Stimulated activated CD8-positive, alpha-beta memory T cell treated with anti-CD3 and anti-CD28 coated beads, Interleukin-12 subunit alpha, Interleukin-12 subunit beta, amount 100 ng/mL, for 1 hour (primary cell): ENCODE results near the gene SORCS2.
"Not testable (repeated sequence)": the region's sequence is repeated elsewhere in the genome, so short reads cannot be mapped to it uniquely, and the experiment has no call there.

ENCODE experiments used
- DNase-seq: peaks from one replicate; pipeline ENCODE4 v3.0.0-alpha.2; 2020; ENCODE audit warnings: low read depth

Gene SORCS2

DNA sequence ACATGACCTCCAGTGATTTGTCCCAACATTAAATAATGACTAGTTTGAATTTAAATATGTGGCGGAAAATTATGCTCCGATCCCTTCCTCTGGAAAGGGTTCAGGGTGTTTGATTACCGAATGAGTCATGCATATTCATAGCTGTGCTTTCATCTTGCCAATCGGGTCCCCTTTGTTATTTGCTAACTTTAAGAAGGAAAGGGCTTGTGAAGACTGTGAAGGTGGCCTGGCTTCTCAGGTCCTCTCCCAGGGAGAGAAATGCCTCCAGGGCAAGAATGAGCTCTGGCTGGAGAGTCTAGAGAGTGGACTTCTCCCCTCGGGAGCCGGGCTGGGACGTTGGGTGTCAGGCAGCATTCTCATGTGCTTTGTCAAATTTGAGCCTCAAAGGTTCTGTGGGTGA lies 397.9 kb downstream of the SORCS2 start:
- DNase-seq, result no peak

DNA sequence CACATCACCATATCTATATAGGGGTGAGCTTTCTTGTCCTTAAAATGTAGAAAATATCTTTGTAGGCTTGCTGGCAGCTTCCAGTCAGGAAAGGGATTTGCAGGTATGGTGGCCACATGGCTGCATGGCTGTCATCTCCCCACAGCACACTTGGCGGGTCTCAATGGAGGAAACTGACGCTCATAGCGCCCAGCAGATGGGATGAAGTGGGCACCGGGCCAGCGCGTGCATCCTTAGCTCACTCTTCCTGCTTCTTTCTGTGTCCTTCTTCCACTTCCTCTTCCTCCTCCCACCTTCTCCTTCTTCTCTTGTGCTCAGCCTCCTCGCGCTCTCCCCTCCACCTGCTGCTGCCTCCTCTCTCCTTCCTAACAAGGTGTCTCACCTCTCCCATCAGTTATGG lies 398.6 kb downstream of the SORCS2 start:
- no peak for DNase-seq

DNA sequence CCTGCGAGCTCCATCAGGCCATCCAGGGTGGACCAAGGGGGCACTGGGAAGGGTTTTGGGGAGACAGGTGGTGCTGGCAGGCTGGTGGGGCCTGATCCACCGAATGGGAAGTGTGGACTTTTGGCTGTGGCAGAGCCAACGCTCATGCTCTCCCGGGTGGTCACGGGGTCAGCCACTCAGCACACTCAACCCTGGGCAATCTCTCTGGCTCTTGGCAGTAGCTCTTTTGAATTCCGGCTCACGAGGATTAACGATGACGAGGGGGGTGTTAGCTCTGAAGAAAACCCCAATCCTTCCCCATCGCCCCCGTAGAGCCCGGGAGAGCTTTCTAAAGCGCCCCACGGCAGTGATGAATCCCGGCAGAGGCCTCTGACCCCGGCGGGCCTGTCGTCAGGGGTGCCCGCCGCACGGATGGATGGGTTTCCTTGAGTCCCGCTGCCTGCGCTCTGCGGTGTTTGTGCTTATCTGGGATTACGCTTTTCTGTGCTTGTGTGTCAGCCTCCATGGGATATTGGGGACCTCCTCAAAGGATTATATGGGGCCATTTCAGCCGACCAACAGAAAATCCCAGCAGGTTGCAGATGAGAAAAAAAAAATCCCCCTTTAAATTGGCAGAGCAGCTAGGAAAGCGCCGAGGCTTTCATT lies 399.2 kb downstream of the SORCS2 start:
- DNase-seq, result no peak

DNA sequence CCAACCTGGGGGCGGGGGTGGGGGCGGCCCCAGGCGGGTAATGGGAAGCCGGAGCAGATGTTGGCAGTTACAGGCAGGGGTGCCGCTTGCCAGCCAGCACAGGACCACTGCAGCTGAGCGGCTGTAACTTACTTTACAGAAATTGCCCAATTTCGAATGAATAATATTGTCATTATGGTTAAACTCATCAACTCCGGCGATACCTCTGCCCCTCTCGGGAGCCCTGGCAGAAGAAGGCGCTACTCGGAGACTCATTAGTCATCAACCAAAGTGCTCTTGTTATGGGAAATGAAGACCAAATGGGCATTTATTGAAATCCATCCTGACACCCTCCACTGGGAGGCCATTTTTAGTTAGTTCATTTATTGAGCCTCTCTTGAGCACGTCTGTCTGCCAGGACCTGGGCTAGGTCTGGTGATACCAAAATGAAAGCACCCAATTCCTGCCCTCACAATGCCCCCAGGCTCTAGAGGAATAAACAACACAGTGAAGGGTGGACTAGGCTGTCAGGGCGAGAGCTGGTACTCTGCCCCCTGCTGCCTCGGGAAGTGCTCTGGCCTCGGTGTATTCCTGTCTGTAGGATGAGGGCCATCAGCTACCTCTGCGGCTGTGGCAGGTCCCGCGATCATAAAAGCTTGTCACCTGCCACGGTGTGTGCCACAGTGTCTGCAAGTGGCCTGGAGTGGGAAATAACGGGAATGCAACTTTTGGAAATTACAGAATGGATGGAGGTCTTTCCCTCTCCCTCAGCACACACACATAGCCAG lies 401.5 kb downstream of the SORCS2 start:
- DNase-seq, result no peak

DNA sequence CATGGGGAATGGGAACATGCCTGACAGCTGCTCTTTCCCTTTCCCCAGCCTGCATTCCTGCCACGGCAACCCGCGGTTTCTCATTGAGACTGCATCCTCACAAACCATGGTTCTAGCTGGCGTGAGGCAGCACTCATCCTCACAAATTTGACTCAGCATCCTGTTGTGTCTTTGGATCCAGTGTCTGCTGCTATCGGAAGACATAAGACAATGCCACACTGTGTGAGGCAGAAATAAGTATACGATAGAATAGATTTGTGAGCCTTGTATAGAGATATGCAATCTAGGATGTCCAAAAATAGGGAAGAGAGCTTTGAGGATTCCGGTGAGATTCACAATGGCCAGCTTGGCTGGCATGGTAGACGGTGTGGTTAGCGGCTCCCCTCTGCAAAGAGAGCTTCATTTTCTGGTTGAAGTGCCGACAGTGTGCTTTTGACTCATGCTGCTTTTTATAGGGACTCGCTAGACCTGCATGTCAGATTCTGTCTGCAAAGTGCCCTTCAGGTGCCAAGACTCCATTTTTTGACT lies 403.7 kb downstream of the SORCS2 start:
- no peak for DNase-seq

DNA sequence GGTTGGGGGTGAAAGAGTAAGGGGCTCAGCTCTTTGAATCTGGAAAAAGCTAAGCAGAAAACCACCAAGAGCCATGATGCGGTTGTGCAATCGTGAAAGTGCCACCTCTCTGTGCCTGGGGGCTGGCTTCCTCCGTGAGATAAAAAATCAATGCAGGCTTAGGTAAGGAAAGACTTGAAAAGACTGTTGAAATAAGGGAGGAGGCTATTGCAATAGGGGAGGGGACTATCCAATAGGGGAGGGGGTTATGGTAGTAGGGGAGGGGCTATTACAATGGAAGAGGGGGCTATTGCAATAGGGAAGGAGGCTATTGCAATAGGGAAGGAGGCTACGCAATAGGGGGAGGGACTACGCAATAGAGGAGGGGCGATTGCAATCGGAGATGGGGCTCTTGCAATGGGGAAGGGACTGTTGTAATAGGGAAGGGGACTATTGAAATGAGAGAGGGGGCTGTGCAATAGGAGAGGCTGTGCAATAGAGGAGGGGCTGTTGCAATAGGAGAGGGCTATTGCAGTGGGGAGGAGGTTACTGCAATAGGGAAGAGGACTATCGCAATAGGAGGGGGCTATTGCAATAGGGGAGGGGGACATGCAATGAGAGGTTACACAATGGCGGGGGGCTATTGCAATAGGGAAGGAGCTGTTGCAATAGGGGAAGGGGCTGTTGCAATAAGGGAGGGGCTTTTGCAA lies 404.7 kb downstream of the SORCS2 start:
- DNase-seq, result no peak

DNA sequence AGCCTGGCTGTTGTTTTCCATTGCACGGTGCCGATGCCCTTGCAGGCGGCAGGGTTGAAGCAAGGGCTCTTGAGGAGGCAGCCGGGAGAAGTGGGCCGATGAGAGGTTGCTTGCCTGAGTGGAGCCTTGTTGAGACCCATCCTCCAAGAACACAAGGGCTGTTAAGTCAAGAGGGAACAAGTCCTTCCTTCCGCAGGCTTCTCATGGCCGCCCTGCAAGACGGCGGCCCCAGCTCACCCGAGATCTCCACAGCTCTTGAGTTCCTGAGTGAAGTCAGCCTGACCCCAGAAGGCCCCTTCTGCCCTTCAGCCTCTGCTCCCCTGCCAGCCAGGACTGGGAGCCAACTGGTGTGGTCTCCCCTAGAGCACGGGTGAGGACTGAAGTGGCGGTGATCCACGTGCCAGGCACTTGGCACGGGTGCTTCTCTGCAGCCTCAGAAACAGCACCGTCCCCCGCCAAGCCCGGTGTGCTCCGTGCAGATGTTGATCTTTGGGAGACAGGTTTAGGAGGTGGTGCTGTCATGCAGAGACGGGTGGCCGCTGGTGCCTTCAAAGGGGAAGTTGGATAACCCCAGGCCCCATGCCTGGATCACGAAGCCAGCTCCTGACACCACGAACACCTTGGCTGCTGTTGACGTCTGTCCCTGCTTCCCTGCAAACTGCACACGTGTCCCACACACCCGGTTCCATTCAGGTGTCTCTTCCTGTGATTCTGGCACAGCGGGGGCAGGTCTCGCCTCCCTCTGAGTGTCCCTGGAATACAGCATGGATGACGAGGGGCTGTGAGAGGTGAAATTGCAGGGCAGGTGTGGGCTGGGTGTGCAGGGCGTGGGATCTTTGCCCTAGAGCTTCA lies 406.8 kb downstream of the SORCS2 start:
- no peak for DNase-seq

DNA sequence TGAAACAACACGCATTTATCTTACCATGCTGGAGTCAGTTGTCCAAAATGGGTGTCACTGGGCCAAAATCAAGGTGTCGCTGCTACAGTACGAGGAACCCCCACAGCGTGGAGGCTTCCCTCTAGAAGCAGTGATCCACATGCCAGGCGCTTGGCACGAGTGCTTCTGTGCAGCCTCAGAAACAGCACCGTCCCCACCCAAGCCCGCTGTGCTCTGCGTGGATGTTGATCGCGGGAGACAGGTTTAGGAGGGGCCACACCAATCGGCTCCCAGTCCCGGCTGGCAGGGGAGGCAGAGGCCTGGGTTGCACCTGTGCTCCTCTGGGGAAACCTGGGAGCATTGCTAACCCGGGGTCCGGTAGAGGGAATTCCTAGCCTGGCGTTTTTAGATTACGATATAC lies 407.9 kb downstream of the SORCS2 start:
- no peak for DNase-seq

DNA sequence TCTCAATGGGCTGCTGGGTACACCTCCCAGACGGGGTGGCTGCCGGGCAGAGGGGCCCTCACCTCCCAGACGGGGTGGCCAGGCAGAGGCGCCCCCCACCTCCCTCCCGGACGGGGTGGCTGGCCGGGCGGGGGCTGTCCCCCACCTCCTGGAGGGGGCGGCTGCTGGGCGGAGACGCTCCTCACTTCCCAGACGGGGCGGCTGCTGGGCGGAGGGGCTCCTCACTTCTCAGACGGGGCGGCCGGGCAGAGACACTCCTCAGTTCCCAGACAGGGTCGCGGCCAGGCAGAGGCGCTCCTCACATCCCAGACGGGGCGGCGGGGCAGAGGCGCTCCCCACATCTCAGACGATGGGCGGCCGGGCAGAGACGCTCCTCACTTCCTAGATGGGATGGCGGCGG lies 409.8 kb downstream of the SORCS2 start:
- DNase-seq, result not testable (repeated sequence)

DNA sequence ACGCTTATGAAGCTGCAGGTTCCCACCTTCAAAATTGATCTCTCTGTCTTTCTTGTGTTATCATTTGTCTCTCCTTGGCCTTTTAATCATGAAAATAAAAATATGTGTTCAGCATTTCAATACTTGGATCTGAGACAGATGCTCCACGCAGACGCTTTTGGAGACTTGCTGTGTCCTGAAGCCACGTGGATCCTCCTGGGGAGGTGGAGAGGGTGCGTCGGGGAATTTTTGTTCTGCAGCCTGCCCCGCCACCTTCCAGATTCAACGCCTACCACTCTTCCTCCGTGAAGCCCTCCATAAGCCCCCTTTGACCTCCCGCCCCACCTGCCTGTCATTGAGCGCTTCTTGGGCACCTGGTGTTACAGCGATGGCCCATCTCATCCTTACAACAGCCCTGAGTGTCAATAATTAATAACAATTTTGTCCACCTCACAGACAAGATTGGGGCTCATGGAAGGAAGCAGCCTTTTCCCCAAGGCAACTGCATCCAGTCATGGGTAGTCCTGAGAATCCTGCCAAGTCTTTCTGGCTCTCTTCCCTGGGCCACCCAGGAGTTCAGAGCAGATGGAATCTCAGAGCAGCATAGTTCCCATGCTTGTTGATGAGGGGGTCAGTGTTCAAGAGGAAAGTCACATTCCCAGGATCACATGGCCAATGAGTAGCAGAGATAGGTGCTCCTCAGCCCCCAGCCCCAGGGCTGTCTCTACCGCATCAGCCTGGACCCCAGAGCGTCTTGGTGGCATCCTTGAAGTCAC lies 415.0 kb downstream of the SORCS2 start:
- no peak for DNase-seq

DNA sequence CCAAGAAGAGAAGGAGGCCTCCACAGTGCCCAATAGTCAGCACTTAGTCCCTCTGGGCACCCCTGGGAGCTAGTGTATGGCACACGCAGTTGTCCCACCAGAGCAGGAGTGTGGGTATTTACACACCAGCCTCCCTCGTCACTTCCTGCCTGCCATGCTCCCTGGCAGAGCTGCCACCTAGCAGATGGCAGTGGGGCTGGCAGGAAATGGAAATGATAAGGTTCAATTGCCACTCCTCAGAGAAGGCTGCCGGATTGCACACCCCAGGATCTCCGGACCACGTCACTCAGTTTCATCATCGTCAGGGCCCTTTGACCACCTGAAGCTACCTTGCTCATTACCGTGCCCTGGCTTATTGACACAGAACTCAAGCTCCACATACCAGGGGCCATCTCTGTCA lies 415.7 kb downstream of the SORCS2 start:
- DNase-seq, result no peak

DNA sequence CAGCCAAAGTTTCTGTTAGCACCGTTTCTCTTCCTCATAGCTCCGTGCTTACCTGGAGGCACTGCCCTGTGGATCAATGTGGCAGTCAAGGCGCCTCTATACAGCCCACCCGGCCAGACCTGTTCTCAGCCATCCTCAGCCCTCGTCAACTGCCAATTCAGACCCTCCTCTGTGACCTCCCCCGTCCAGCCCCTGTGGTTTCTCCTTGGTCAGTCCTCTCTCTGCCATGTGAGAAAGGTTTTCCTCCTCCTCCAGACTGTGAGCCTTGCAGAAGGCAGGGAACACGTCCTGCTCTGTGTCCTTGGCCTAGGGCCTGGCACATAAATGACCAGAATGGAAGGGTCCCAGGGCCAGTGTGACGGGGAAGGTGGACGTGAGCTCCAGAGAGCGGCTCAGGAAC lies 417.0 kb downstream of the SORCS2 start:
- no peak for DNase-seq

DNA sequence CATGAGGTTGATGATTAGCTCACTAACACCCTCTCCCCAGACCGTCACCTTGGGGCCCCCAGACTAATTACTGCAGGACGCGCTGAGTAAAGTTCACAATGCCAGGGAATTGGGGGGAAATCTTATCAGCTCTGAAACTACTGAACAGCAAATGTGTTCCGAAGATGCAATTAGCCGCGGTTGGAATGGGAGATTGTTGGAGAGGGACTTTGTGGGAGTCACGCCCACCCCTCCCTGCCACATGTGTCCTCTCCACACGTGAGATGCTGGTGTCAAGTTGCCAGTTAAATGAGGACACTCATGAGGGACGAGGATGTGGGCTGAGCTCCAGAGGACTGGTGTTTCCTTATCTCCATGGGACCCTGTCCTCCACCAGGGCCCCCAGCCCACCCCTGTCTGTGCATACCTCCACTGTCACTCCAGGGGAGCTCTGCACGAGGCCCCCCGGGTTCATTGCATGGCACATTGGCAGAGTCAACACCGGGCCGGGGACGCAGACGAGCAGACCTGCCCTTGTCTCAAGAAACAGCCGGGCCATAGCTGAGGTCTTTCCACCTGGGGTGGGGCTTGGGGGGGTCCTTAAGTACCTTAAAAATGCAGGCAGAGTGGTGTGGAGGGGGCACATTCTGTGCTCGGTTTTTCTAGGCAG lies 417.8 kb downstream of the SORCS2 start:
- DNase-seq, result no peak

DNA sequence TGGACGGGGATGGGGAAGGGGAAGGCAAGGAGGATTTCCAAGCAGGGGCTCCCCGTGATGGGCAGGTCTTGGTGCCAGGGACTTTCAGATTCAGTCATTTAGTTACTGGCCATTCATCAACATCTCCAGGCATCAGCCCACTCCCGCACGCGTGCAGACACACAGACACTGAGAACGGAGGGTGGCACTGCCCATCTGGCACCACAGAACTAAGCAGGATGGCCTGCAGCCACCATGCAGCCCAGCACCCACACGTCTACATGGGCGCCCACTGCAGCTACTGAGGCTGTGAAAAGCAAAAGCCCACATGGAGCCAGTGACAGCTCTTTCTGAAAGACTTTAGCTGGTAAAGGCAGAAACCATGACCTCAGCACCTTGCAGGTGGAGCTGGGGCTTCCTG lies 418.5 kb downstream of the SORCS2 start:
- DNase-seq, result no peak

DNA sequence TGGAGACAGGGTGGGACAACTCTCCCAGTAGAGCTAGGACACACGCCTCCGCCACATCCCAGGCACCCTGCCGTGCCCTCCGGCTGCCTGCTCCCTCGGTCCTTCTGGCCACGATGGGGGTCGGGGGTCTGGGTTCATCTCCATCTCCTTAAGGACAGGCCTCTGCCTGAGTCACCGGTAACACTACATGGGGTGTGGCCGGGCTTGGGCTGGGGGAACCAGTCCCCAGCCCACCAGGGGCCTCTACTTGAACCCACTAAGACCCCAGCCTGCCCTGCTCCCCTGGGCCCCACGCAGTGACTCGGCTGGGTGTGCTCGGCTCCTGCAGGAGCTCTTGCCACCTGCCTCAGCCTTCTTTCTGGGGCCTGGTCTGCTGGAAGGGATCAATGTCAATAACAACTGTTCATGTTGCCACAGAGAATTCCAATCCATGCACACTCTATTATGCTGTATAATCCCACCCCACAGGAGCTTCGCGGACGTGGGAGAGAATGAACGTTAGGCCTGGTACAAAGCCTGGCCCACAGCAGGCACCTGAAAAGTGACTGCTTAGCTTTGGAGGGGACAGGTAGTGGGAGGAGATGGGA lies 420.1 kb downstream of the SORCS2 start:
- DNase-seq, result no peak

DNA sequence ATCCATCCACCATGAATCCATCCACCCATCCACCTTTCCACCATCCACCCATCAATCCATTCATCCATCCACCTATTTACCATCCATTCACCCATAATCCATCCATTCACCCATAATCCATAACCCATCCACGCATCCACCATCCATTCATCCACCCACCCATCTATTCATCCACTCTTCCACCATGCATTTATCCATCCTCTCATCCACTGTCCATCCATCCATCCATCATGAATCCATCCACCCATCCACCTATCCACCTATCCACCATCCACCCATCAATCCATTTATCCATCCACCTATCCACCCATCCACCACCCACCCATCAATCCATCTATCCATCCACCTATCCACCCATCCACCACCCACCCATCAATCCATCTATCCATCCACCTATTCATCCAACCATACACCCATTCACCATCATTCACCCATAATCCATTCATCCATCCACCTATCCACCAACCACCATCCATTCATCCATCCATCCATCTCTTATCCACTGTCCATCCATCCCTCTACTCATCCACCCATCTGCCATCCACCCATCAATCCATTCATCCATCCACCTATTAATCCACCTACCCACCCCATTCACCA lies 422.1 kb downstream of the SORCS2 start:
- DNase-seq, result no peak

DNA sequence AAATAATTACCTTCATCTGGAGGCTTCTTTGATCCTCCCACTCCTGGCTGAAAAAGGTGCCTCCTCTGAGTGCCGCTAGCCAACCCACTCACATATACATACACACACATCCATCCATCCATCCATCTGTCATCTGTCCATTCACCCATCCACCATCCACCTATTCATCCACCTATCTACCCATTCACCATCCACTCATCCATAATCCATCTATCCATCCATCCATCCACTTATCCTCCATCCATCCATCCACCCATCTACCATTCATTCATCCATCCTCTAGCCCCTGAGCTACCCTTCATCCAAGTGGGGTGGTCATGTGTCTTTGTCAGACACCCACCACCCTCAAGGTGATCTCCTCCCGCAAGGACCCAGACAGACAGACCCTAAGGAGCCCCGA lies 423.9 kb downstream of the SORCS2 start:
- DNase-seq, result no peak

DNA sequence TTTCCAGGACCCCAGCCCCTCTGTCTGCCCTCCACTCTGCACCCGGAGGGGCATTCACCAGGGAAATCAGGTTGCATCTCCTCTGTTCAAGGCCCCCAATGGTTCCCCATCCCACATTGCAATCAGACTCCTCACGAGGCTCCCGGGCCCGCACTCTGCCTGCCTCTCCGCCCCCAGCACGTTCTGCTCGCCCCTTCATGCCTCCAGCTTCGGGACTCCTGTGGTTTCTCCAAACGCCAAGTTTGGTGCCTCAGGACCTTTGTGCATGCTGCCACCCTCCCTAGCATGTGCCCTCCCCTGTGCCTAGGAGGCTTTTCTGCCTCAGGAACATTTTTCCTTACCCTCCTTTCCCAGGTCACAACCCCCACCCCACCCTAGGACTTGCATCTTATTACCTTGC lies 426.0 kb downstream of the SORCS2 start:
- DNase-seq, result no peak

DNA sequence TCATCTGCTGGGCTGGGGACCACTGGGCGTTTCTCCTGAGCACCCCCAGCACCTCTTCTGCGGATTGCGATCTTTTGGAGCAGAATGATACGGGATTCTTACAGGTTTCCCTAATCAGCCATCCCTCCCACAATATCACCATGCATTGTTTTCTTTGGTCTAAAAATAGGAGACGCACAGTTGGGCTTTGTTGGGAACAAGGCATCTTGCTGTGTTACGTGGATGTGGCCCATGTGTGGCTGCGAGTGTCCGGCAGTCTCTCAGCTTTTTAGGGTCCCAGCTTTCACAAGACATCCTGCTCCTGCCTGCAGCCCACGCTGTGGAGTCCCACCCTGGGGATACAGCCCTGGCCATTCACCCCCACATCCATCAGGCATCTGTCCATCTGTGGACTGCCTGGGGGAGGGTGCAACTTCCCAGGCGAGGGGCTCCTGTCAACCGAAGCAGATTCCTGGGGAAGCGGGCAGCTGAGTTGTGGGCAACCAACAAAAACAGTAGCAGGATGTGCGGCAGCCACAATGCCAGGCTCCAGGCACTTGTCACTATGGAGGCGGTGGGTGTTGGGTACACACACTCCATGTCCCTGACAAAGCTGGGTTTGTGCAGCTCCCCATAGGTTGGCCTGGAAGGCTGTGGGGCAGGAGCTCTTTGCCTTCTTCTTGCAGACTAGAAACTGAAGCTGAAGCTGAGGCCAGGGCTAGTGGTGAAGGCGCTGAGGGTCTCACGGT lies 427.9 kb downstream of the SORCS2 start:
- no peak for DNase-seq
